ENCODE data around the gene SYT12. TPM values are rescaled to one million over a fixed set of nuclear protein-coding genes. Genes with fewer than 3 reads are reported as not detected.

The SYT12 gene
- total and polyA plus RNA-seq, 2 of the 8 experiments (the other 6 are each of a cell fraction or from before 2014, with no cell fraction given) = 1.4 to 3.3 TPM

GRCh38 chr11:67099831-67100324 is 76.9 kb downstream of the SYT12 start:
- H2AFZ ChIP-seq (ENCODE audit: low read length) = 0 out of 2 replicates have a peak overlapping the region, but pooled peaks have one; percentile 39
- FAIRE-seq (no peak), DNase-seq (ENCODE audit: low read depth in 1 of 2, low spot score in 2 of 2) (no peak)
- H3K9ac ChIP-seq (replicated peaks in 1 of 4; ENCODE audit: extremely low read depth in 1 of 4, low read depth in 3 of 4, low read length in 3 of 4) = no peak overlapping the region
- no peak overlapping the region for H4K8ac ChIP-seq (ENCODE audit: extremely low read depth, insufficient read depth, low read length)
- H4K91ac ChIP-seq (replicated peaks; ENCODE audit: insufficient read length, low read length) = no peak overlapping the region
- H3K23me2 ChIP-seq (ENCODE audit: low read depth, low read length) = no peaks in the 10 kb centered on the region
- H3K27ac ChIP-seq (ENCODE audit: low read depth, low read length) = no peak overlapping the region
- H3K14ac ChIP-seq (ENCODE audit: insufficient read length) = no peak overlapping the region
- WGBS, 2 experiments (ENCODE audit: extremely low coverage in 1 of 2, insufficient coverage in 1 of 2, insufficient read length in 1 of 2, insufficient replicate concordance in 2 of 2, low coverage in 1 of 2, low lambda C conversion rate in 2 of 2, missing lambda C conversion rate in 1 of 2) = 90% methylated on average over 6 of the region's 6 CpGs; no CpG with 5 or more reads in 1 of the 2 experiments
- no peaks in the 10 kb centered on the region for H3K79me2 ChIP-seq (ENCODE audit: control insufficient read depth in 1 of 2, insufficient read depth in 2 of 2, low read length in 2 of 2)
- H2BK20ac ChIP-seq (ENCODE audit: low read length) = no peak overlapping the region
- no peak overlapping the region for H3K18ac ChIP-seq (ENCODE audit: extremely low read depth, low read length)
- no peaks in the 10 kb centered on the region for H4K20me1 ChIP-seq (replicated peaks in 1 of 2; ENCODE audit: control insufficient read depth in 1 of 2, insufficient read depth in 2 of 2, low read length in 2 of 2)
- no peak overlapping the region for H4K5ac ChIP-seq (ENCODE audit: insufficient read length, low read depth, low read length)
- no peak overlapping the region for H3K4ac ChIP-seq (replicated peaks; ENCODE audit: insufficient read length, low read depth, low read length)
- no peak overlapping the region for H3K4me2 ChIP-seq (ENCODE audit: insufficient read depth in 1 of 2, low read depth in 2 of 2, low read length in 2 of 2)
- H3K9me3 ChIP-seq (ENCODE audit: insufficient read depth in 2 of 2, low read depth in 1 of 2, low read length in 1 of 2) = no peaks in the 10 kb centered on the region
- H3K4me3 ChIP-seq (ENCODE audit: extremely low read depth in 1 of 4, insufficient read depth in 2 of 4, low read depth in 3 of 4, low read length in 4 of 4) = no peak overlapping the region
- POLR2A ChIA-PET (ENCODE audit: partially characterized antibody) = interaction anchor here (1.3 kb wide), 1 partner anchor 18 kb away, joined by 3 read pairs; no protein-coding TSS in a partner anchor
- H3K4me1 ChIP-seq (replicated peaks in 1 of 4; ENCODE audit: control insufficient read depth in 3 of 4, insufficient read depth in 4 of 4, low read length in 3 of 4) = peaks cover 0 to 3% (median 1%) of the 10 kb centered on the region in 4 experiments; a peak in 2 of 7 replicates
- no peak overlapping the region for H2AK5ac ChIP-seq (ENCODE audit: low read depth, low read length)
- H2BK15ac ChIP-seq (ENCODE audit: low read length) = no peak overlapping the region
- no peaks in the 10 kb centered on the region for H3K79me1 ChIP-seq (ENCODE audit: low read depth, low read length)
- H3K56ac ChIP-seq (replicated peaks; ENCODE audit: insufficient read length, low read depth, low read length) = no peak overlapping the region
- H3K23ac ChIP-seq (ENCODE audit: insufficient read length) = no peak overlapping the region
- peak overlapping the region; percentile 39; the same call in 1 of the 2 replicates for H2BK12ac ChIP-seq (ENCODE audit: low read depth, low read length)
- no peaks in the 10 kb centered on the region for H3K36me3 ChIP-seq (ENCODE audit: control insufficient read depth in 2 of 4, insufficient read depth in 4 of 4, low read length in 3 of 4)
- H2BK5ac ChIP-seq (ENCODE audit: low read depth, low read length) = no peak overlapping the region
- no peak overlapping the region for H2BK120ac ChIP-seq (replicated peaks; ENCODE audit: low read depth, low read length)
- CTCF ChIA-PET (ENCODE audit: partially characterized antibody) = interaction anchor here (0.6 to 2.4 kb wide), 3 partner anchors 18 to 53 kb away, joined by 5 to 12 read pairs (median 5); no protein-coding TSS in a partner anchor
- H3K27me3 ChIP-seq (replicated peaks in 1 of 4; ENCODE audit: control insufficient read depth in 3 of 4, extremely low read depth in 1 of 4, insufficient read depth in 3 of 4, low read length in 3 of 4) = no peaks in the 10 kb centered on the region
- TF ChIP-seq SIN3A (conservative IDR thresholded peaks at IDR 0.05 in 1 of 2, IDR thresholded peaks at IDR 0.05 in 1 of 2; ENCODE audit: low read depth in 1 of 2, low read length in 2 of 2) (no peak), CHD2 (IDR thresholded peaks at IDR 0.05; ENCODE audit: low read length) (no peak), JUND (IDR thresholded peaks at IDR 0.05; ENCODE audit: low read length) (no peak), CREB1 (IDR thresholded peaks at IDR 0.05) (no peak), SP1 (IDR thresholded peaks at IDR 0.05; ENCODE audit: low read depth, low read length) (no peak), TEAD4 (IDR thresholded peaks at IDR 0.05; ENCODE audit: low read depth, low read length) (no peak)
